A549 treated with AZD9567 at 1 μM for 4 hours (cell line): ENCODE data around the gene DNAJC28. TPM values are rescaled to one million over a fixed set of nuclear protein-coding genes. Genes with fewer than 3 reads are reported as not detected.

ENCODE experiments used
- total RNA-seq: library from RNA; stranded (reverse); fragments of 200-300 nt; extraction: Qiagen RNA extraction; gene quantifications from 5 replicates; pipeline ENCODE4 v1.2.3, GENCODE V29; 2022; ENCODE audit not compliant: insufficient read depth

DNAJC28 gene
- 0.21 to 0.33 TPM (median 0.32 TPM) in 4 of 5 replicates, not detected in the other for total RNA-seq

GRCh38 chr21:33491373-33492102 is at the start of gene DNAJC28:
Gene DNAJC28, minus strand, starts transcription at chr21:33491716. Its CDS starts 2,323 bp downstream, at chr21:33489393.

GRCh38 chr21:33479679-33480480 is 11.6 kb downstream of the DNAJC28 start, which contains the start of gene TMEM50B:
Gene TMEM50B, minus strand, starts transcription at chr21:33479974. Its CDS starts 11,089 bp downstream, at chr21:33468885.

Other genes with a start within 250 kb of the DNAJC28 start
- gene IL10RB, start 225.3 kb downstream of the DNAJC28 start, total RNA-seq: 12.7 to 18.2 TPM (median 17.5 TPM) in 5 replicates
- 12.8 to 18.1 TPM (median 15.5 TPM) in 5 replicates for gene IFNAR1, start 166.7 kb downstream of the DNAJC28 start, total RNA-seq
- 49.3 to 63.0 TPM (median 53.4 TPM) in 5 replicates for gene IFNGR2, start 88.3 kb downstream of the DNAJC28 start, total RNA-seq
- 9.4 to 12.2 TPM (median 10.9 TPM) in 5 replicates for gene TMEM50B, start 11.7 kb downstream of the DNAJC28 start, total RNA-seq
- 56.2 to 70.5 TPM (median 60.4 TPM) in 5 replicates for gene GART, start 50.4 kb upstream of the DNAJC28 start, total RNA-seq
- gene SON, start 51.3 kb upstream of the DNAJC28 start, total RNA-seq: 71.3 to 113 TPM (median 86.4 TPM) in 5 replicates
- 14.0 to 20.9 TPM (median 17.4 TPM) in 5 replicates for gene DONSON, start 97.0 kb upstream of the DNAJC28 start, total RNA-seq
- gene CRYZL1, start 150.0 kb upstream of the DNAJC28 start, total RNA-seq: 13.2 to 19.8 TPM (median 14.5 TPM) in 5 replicates
- 14.1 to 18.0 TPM (median 16.3 TPM) in 5 replicates for gene ITSN1, start 150.8 kb upstream of the DNAJC28 start, total RNA-seq